GM12878 (cell line): ENCODE results near the gene NDUFC1. TPM values are rescaled to one million over a fixed set of nuclear protein-coding genes. Genes with fewer than 3 reads are reported as not detected.
A peak's percentile ranks its signal among the peaks of the same experiment; 100 is the strongest.

Experiments
- BRCA1 ChIP-seq: IDR thresholded peaks from 2 replicates; pipeline ENCODE4 v1.6.1; 2011; ENCODE audit warnings: low read depth, low read length, improper control_type of control experiment
- CBX3 ChIP-seq: fragments of 200-600 bp; sonication (generic); IDR thresholded peaks from 2 replicates; pipeline ENCODE4 v1.6.1; 2016; ENCODE audit warnings: low read depth, borderline replicate concordance
- E4F1 ChIP-seq: fragments of 450-650 bp; IDR thresholded peaks from 2 replicates; pipeline ENCODE4 v1.6.1; 2018; ENCODE audit warnings: borderline replicate concordance, mild to moderate bottlenecking; ENCODE audit not compliant: partially characterized antibody
- JUNB ChIP-seq: IDR thresholded peaks from 2 replicates; pipeline ENCODE4 v1.6.1; 2016; ENCODE audit warnings: antibody characterized with exemption, mild to moderate bottlenecking
- KDM1A ChIP-seq: fragments of 200-600 bp; sonication (generic); IDR thresholded peaks from 2 replicates; pipeline ENCODE4 v1.6.1; 2016; ENCODE audit warnings: borderline replicate concordance
- LARP7 ChIP-seq: fragments of 450-650 bp; IDR thresholded peaks from 2 replicates; pipeline ENCODE4 v1.6.1; 2017; ENCODE audit warnings: mild to moderate bottlenecking
- PAX5 ChIP-seq: IDR thresholded peaks from 2 replicates; pipeline ENCODE4 v1.6.1; 2011; ENCODE audit warnings: low read depth, low read length, borderline replicate concordance
- POLR2AphosphoS5 ChIP-seq: IDR thresholded peaks from 2 replicates; pipeline ENCODE4 v1.6.1; 2011; ENCODE audit warnings: mild to moderate bottlenecking, low read length, inconsistent platforms
- RFX5 ChIP-seq: IDR thresholded peaks from 2 replicates; pipeline ENCODE4 v1.6.1; 2011; ENCODE audit warnings: low read depth, low read length, improper control_type of control experiment
- SMAD5 ChIP-seq: IDR thresholded peaks from 2 replicates; pipeline ENCODE4 v1.6.1; 2016; ENCODE audit warnings: antibody characterized with exemption, low read depth
- SUZ12 ChIP-seq: fragments of 200-600 bp; sonication (generic); IDR thresholded peaks from one replicate; pipeline ENCODE4 v1.6.1; 2018; ENCODE audit warnings: antibody characterized with exemption, mild to moderate bottlenecking; ENCODE audit not compliant: unreplicated experiment
- USF1 ChIP-seq: IDR thresholded peaks from 2 replicates; pipeline ENCODE4 v1.6.1; 2011; ENCODE audit warnings: borderline replicate concordance, low read depth, mild to moderate bottlenecking, moderate library complexity, mixed read lengths, low read length; ENCODE audit not compliant: insufficient read depth; ENCODE audit errors: extremely low read length
- WRNIP1 ChIP-seq: IDR thresholded peaks from 2 replicates; pipeline ENCODE4 v1.6.1; 2011; ENCODE audit warnings: low read depth, low read length, improper control_type of control experiment, borderline replicate concordance
- polyA plus RNA-seq, 11 experiments: library from polyadenylated mRNA; depleted of rRNA in 4 of 11; unstranded in 6 of 11; stranded (reverse) in 5 of 11; fragments of >200 nt; fragmentation: Nextera tagmentation in 4 of 11; fragmentation: Illumina TruSeq in 1 of 11; extraction: Ambion mirVana in 4 of 11; extraction: Trizol in 1 of 11; gene quantifications; 1 replicate in 1 of 11; 2 replicates in 10 of 11; pipeline versions ENCODE4 v1.2.1 to v1.2.3, GENCODE V29; 2011 to 2016; ENCODE audit warnings: inconsistent platforms in 2 of 11, missing spikeins in 2 of 11, low read depth in 1 of 11
- total RNA-seq, 4 experiments: library from RNA; depleted of rRNA in 3 of 4; stranded (reverse); fragments of >200 nt in 3 of 4; fragmentation: Illumina TruSeq in 1 of 4; extraction: Trizol in 1 of 4; gene quantifications; 2 replicates each; pipeline versions ENCODE4 v1.2.1 to v1.2.3, GENCODE V29; 2013 to 2021
- TF ChIP-seq, protein P1 (sequence below): IDR thresholded peaks from 2 replicates; pipeline ENCODE4 v1.6.1; 2012; ENCODE audit warnings: improper control_type of control experiment, low read depth, low read length; ENCODE audit not compliant: insufficient replicate concordance
- TF ChIP-seq, protein P2 (sequence below), 3 experiments: IDR thresholded peaks in 2 of 3; conservative IDR thresholded peaks in 1 of 3; 2 replicates each; pipeline ENCODE4 v1.5.1; 2011; ENCODE audit warnings: low read depth in 3 of 3, low read length in 3 of 3, mild to moderate bottlenecking in 3 of 3, control low read depth in 2 of 3, moderate library complexity in 2 of 3, inconsistent platforms in 1 of 3, mixed read lengths in 1 of 3; ENCODE audit not compliant: control insufficient read depth in 2 of 3, insufficient read depth in 1 of 3; ENCODE audit errors: extremely low read depth in 1 of 3
- TF ChIP-seq, protein P3 (sequence below): fragments of 450-650 bp; IDR thresholded peaks from 2 replicates; pipeline ENCODE4 v1.6.1; 2017; ENCODE audit warnings: low read depth, mild to moderate bottlenecking, moderate library complexity

NDUFC1 gene
- total and polyA plus RNA-seq, 10 of the 15 experiments (the other 5 are each of a cell fraction or from before 2014, with no cell fraction given) = 25.5 to 242 (median 68.9) TPM

- TF ChIP-seq, protein P1, sequence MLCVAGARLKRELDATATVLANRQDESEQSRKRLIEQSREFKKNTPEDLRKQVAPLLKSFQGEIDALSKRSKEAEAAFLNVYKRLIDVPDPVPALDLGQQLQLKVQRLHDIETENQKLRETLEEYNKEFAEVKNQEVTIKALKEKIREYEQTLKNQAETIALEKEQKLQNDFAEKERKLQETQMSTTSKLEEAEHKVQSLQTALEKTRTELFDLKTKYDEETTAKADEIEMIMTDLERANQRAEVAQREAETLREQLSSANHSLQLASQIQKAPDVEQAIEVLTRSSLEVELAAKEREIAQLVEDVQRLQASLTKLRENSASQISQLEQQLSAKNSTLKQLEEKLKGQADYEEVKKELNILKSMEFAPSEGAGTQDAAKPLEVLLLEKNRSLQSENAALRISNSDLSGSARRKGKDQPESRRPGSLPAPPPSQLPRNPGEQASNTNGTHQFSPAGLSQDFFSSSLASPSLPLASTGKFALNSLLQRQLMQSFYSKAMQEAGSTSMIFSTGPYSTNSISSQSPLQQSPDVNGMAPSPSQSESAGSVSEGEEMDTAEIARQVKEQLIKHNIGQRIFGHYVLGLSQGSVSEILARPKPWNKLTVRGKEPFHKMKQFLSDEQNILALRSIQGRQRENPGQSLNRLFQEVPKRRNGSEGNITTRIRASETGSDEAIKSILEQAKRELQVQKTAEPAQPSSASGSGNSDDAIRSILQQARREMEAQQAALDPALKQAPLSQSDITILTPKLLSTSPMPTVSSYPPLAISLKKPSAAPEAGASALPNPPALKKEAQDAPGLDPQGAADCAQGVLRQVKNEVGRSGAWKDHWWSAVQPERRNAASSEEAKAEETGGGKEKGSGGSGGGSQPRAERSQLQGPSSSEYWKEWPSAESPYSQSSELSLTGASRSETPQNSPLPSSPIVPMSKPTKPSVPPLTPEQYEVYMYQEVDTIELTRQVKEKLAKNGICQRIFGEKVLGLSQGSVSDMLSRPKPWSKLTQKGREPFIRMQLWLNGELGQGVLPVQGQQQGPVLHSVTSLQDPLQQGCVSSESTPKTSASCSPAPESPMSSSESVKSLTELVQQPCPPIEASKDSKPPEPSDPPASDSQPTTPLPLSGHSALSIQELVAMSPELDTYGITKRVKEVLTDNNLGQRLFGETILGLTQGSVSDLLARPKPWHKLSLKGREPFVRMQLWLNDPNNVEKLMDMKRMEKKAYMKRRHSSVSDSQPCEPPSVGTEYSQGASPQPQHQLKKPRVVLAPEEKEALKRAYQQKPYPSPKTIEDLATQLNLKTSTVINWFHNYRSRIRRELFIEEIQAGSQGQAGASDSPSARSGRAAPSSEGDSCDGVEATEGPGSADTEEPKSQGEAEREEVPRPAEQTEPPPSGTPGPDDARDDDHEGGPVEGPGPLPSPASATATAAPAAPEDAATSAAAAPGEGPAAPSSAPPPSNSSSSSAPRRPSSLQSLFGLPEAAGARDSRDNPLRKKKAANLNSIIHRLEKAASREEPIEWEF = no peak
- no peak for TF ChIP-seq LARP7
- TF ChIP-seq, protein P2, sequence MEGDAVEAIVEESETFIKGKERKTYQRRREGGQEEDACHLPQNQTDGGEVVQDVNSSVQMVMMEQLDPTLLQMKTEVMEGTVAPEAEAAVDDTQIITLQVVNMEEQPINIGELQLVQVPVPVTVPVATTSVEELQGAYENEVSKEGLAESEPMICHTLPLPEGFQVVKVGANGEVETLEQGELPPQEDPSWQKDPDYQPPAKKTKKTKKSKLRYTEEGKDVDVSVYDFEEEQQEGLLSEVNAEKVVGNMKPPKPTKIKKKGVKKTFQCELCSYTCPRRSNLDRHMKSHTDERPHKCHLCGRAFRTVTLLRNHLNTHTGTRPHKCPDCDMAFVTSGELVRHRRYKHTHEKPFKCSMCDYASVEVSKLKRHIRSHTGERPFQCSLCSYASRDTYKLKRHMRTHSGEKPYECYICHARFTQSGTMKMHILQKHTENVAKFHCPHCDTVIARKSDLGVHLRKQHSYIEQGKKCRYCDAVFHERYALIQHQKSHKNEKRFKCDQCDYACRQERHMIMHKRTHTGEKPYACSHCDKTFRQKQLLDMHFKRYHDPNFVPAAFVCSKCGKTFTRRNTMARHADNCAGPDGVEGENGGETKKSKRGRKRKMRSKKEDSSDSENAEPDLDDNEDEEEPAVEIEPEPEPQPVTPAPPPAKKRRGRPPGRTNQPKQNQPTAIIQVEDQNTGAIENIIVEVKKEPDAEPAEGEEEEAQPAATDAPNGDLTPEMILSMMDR (IDR thresholded peaks at IDR 0.05 in 2 of 3, conservative IDR thresholded peaks at IDR 0.05 in 1 of 3; ENCODE audit: control insufficient read depth in 2 of 3, extremely low read depth in 1 of 3, insufficient read depth in 1 of 3, low read depth in 3 of 3, low read length in 3 of 3) = no peak
- TF ChIP-seq KDM1A = no peak
- peak; percentile 63 for TF ChIP-seq PAX5
- peak; percentile 41 for TF ChIP-seq USF1
- TF ChIP-seq BRCA1 = no peak
- peak; percentile 14; the same call in 1 of the 2 replicates for TF ChIP-seq SMAD5
- no peak for TF ChIP-seq JUNB
- TF ChIP-seq SUZ12 = no peak
- no peak for TF ChIP-seq RFX5
- no peak for TF ChIP-seq E4F1
- TF ChIP-seq CBX3 = no peak
- TF ChIP-seq, protein P3, sequence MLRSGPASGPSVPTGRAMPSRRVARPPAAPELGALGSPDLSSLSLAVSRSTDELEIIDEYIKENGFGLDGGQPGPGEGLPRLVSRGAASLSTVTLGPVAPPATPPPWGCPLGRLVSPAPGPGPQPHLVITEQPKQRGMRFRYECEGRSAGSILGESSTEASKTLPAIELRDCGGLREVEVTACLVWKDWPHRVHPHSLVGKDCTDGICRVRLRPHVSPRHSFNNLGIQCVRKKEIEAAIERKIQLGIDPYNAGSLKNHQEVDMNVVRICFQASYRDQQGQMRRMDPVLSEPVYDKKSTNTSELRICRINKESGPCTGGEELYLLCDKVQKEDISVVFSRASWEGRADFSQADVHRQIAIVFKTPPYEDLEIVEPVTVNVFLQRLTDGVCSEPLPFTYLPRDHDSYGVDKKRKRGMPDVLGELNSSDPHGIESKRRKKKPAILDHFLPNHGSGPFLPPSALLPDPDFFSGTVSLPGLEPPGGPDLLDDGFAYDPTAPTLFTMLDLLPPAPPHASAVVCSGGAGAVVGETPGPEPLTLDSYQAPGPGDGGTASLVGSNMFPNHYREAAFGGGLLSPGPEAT = peak; percentile 72; the same call in 1 of the 2 replicates
- TF ChIP-seq WRNIP1 = no peak
- TF ChIP-seq POLR2AphosphoS5 = peak; percentile 58; the same call in 1 of the 2 replicates
Observed at GRCh38 chr4:139301113-139301820, 1.0 kb downstream of the NDUFC1 start, which contains the start of gene NAA15 (continued).
